Activated CD4-positive, alpha-beta T cell treated with anti-CD3 and anti-CD28 coated beads for 36 hours (primary cell): Measurements from ENCODE around the gene B4GALNT2. TPM values are rescaled to one million over a fixed set of nuclear protein-coding genes. Genes with fewer than 3 reads are reported as not detected.

Experiments
- ATAC-seq: fragments of 200-7000 bp; cut with Tn5 transposase; one replicate; pipeline ENCODE4 v1.10.0; 2021; ENCODE audit warnings: mild to moderate bottlenecking, moderate library complexity
- CTCF ChIA-PET: fragments of 350-600 bp; sonication (Branson Sonifier 250); formaldehyde crosslinking; loops from one replicate; lab custom pipeline; 2021; ENCODE audit warnings: antibody characterized with exemption; lab: Charles Lee
- POLR2A ChIA-PET: fragments of 350-600 bp; sonication (Branson Sonifier 250); formaldehyde crosslinking; loops from one replicate; lab custom pipeline; 2021; ENCODE audit warnings: antibody characterized with exemption, inconsistent platforms; lab: Charles Lee
- DNase-seq: peaks from one replicate; pipeline ENCODE4 v3.0.0-alpha.2; 2020
- H3K27ac Mint-ChIP-seq: one replicate; pipeline ENCODE4 v1.8.0; 2021; ENCODE audit warnings: mixed read lengths
- H3K27me3 Mint-ChIP-seq: one replicate; pipeline ENCODE4 v1.8.0; 2021; ENCODE audit warnings: mixed read lengths
- H3K36me3 Mint-ChIP-seq: one replicate; pipeline ENCODE4 v1.8.0; 2021; ENCODE audit warnings: low read depth, mixed read lengths
- H3K4me1 Mint-ChIP-seq: one replicate; pipeline ENCODE4 v1.8.0; 2021; ENCODE audit warnings: mixed read lengths
- H3K4me3 Mint-ChIP-seq: one replicate; pipeline ENCODE4 v1.8.0; 2021; ENCODE audit warnings: mild to moderate bottlenecking, moderate library complexity, mixed read lengths
- H3K9me3 Mint-ChIP-seq: one replicate; pipeline ENCODE4 v1.8.0; 2021; ENCODE audit warnings: low read depth, mixed read lengths
- intact Hi-C, 2 experiments: fragments of 100-400 bp; cut with DNase I in 1 of 2; cut with micrococcal nuclease in 1 of 2; formaldehyde crosslinking; loops; one replicate each; pipeline versions ENCODE4 v1.14.2 to v1.15.1; 2022 to 2024; cut with DNase I, micrococcal nuclease
- total RNA-seq, 2 experiments: library from RNA; stranded (reverse); gene quantifications; one replicate each; pipeline ENCODE4 v1.2.3, GENCODE V29; 2021

Gene B4GALNT2
- total RNA-seq, 2 experiments from 2014 or later, result 0.02 TPM; not detected in 1

DNA sequence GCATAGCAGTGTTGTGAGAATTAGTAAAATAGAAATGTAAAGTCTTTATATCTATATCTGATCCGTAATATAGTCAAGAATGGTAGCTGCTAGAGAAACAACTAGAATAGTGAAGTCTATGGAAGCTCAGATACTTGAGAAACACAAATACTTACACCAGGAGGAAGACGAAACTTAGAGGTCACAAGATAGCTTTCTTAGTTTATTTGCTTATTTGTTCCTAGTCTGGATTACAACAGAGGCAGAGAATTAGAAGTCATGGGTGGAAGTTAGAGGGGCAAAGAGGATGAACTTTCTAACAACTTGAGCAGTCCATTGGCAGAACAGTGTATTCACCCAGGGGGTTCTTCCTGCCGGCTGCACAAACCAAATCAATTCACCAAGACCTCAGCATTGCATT, 64.0 kb downstream of the B4GALNT2 start:
- peaks cover 29% of the 10 kb centered on the region for H3K4me1 Mint-ChIP-seq
- ChIA-PET POLR2A (no interaction called here), CTCF (no interaction called here)
- intact Hi-C loops, result loop anchor here in 1 of 2 experiments (10.0 kb wide), 1 partner anchor 548 kb away; no protein-coding TSS in a partner anchor
- no peak for ATAC-seq
- no peaks in the 10 kb centered on the region for H3K36me3 Mint-ChIP-seq
- no peak overlapping the region for H3K27ac Mint-ChIP-seq
- H3K4me3 Mint-ChIP-seq, result no peak overlapping the region
- no peak for DNase-seq
- H3K27me3 Mint-ChIP-seq, result no peaks in the 10 kb centered on the region
- H3K9me3 Mint-ChIP-seq, result no peaks in the 10 kb centered on the region

DNA sequence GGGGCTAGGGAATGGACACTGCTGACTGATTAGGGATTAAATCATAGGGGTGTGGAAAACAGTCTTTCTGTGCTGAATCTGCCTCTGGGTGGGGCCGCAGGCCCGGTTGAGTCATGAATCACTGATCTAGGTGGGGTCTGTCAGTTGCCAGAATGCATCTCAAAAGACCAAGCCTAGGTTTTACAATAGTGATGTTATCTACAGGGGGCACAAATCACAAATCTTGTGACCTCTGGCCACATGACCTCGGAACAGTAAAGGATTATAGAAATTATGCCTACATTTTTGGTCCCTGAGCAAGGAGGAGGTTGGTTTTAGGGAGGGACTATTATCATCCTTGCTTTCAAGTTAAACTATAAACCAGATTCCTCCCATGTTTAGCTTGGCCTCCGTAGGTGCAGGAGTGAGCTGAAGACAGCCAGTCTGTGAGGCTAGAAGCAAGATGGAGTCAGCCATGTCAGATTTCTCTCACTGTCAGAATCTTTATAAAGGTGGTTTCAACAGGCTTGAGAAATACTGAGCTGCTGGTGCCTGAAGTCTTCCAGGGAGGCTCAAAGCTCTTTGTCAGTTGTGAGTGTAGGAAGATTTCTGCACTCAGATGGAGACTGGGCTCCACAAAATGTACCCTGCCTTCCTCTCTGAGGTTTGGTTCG, 64.9 kb downstream of the B4GALNT2 start:
- H3K4me1 Mint-ChIP-seq, result peaks cover 26% of the 10 kb centered on the region
- H3K36me3 Mint-ChIP-seq, result peaks cover 8% of the 10 kb centered on the region
- no peaks in the 10 kb centered on the region for H3K27me3 Mint-ChIP-seq
- H3K9me3 Mint-ChIP-seq, result no peaks in the 10 kb centered on the region
- DNase-seq (no peak), ATAC-seq (no peak)
- CTCF ChIA-PET, result interaction anchor here (0.8 to 1.9 kb wide), 7 partner anchors 12 to 182 kb away, joined by 3 to 11 read pairs (median 4); no protein-coding TSS in a partner anchor
- POLR2A ChIA-PET, result interaction anchor here (0.6 kb wide), 1 partner anchor 231 kb away, joined by 3 read pairs; no protein-coding TSS in a partner anchor
- no peak overlapping the region for H3K4me3 Mint-ChIP-seq
- H3K27ac Mint-ChIP-seq, result no peak overlapping the region
- intact Hi-C loops, result loop anchor here in 1 of 2 experiments (10.0 kb wide), 1 partner anchor 547 kb away; no protein-coding TSS in a partner anchor

DNA sequence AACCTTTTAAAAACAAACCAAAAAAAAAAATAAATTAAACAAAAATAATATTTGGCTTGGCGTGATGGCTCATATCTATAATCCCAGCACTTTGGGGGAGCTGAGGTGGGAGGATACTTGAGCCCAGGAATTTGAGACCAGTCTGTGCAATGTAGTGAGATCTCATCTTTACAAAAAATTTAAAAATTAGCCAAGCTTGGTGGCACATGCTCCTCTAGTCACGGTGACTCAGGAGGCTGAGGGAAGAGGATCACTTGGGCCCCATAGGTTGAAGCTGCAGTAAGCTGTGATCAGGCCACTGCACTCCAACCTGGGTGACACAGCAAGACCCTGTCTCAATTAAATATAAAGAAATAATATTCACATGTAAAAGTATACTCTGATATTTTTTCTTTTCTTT, 65.6 kb downstream of the B4GALNT2 start:
- ATAC-seq (no peak), DNase-seq (no peak)
- ChIA-PET POLR2A (interaction anchor here (0.7 kb wide), 1 partner anchor 12 kb away, joined by 4 read pairs; the partner anchor contains the start of genes ABI3 and GNGT2), CTCF (interaction anchor here (0.9 to 1.9 kb wide), 7 partner anchors 12 to 183 kb away, joined by 3 to 11 read pairs (median 4); no protein-coding TSS in a partner anchor)
- no peaks in the 10 kb centered on the region for H3K27me3 Mint-ChIP-seq
- no peak overlapping the region for H3K27ac Mint-ChIP-seq
- peaks cover 8% of the 10 kb centered on the region for H3K36me3 Mint-ChIP-seq
- H3K9me3 Mint-ChIP-seq, result no peaks in the 10 kb centered on the region
- intact Hi-C loops, result loop anchor here in 1 of 2 experiments (10.0 kb wide), 1 partner anchor 547 kb away; no protein-coding TSS in a partner anchor
- H3K4me1 Mint-ChIP-seq, result peaks cover 23% of the 10 kb centered on the region
- H3K4me3 Mint-ChIP-seq, result no peak overlapping the region

DNA sequence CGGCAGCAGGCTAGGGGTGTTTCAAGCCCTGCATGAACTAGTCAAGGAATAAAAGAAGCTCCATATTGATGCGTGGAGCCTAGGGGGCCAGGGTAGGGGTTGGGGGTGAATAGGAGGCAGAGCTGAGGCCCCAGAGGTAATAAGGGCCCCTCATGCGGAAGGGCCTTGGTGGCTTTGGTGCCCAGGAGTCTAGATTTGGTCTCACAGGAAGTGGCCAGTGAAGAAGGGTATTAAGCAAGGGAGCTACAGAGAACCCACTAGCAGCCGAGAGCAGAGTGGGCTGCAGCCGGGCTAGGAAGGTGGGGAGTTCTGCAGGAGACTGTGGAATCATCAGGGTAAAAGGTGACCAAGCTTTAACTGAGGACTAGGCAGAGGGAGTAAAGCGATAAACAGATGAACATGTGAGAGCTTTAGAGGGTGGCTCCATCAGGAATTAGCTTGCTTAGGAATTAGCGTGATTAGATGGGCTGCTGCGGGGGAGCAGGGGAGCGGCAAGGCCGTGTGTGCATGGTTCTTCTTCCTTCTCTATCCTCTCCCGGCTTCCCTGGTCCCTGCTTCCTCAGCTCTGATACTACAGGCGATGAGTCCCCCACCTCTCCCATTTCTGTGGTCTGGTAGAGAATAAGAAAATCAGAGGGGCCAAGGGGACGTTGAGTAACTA, 68.0 kb downstream of the B4GALNT2 start:
- intact Hi-C loops, result no loop called here
- Mint-ChIP-seq H3K36me3 (peaks cover 8% of the 10 kb centered on the region), H3K27me3 (no peaks in the 10 kb centered on the region), H3K9me3 (no peaks in the 10 kb centered on the region), H3K4me3 (no peak overlapping the region), H3K27ac (no peak overlapping the region), H3K4me1 (peaks cover 5% of the 10 kb centered on the region)
- CTCF ChIA-PET, result interaction anchor here (0.7 to 1.7 kb wide), 8 partner anchors 9 to 969 kb away, joined by 3 to 5 read pairs (median 4); no protein-coding TSS in a partner anchor
- POLR2A ChIA-PET, result no interaction called here
- DNase-seq, result no peak
- ATAC-seq, result no peak

DNA sequence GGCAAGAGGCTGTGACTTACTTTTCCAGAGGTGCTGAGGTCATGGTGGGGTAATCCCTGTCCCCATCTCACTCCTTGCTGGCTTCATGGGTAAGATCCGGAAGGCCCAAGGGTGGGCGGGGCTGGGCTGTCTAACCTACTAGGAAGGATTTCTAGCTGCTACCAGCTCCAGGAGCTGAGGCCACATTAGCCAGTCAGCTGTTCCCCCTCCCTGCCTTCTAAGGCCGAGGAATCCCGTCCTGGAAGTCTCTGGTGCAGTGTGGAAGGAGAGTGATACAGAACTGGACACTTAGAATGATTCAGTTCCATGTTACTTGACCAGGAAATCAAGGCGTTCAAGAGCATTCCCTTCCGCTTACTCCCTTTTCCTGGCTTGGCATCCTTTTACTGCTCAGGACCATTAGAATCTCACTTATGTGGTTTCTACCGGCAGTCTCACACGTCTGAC, 68.9 kb downstream of the B4GALNT2 start:
- H3K4me3 Mint-ChIP-seq, result no peak overlapping the region
- peaks cover 17% of the 10 kb centered on the region for H3K36me3 Mint-ChIP-seq
- CTCF ChIA-PET, result interaction anchor here (0.9 to 1.7 kb wide), 3 partner anchors 21 to 26 kb away, joined by 3 to 4 read pairs (median 4); no protein-coding TSS in a partner anchor

DNA sequence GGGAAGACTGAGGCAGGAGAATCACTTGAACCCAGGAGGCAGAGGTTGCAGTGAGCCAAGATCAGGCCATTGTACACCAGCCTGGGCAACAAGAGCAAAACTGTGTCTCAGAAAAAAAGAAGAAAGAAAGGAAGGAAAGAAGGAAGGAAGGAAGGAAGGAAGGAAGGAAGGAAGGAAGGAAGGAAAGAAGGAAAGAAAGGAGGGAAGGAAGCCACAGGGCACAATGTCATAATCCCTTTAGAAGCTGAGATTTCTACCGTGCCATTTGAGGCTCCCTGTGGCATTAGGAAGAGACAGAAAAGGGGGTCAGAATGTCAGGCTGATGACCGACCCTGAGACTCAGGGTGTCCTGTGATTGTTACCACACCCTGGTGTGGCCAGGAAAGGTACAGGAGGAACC, 71.2 kb downstream of the B4GALNT2 start:
- ATAC-seq (no peak), DNase-seq (no peak)
- ChIA-PET CTCF (interaction anchor here (0.7 kb wide), 1 partner anchor 11 kb away, joined by 4 read pairs; no protein-coding TSS in a partner anchor), POLR2A (no interaction called here)
- Mint-ChIP-seq H3K36me3 (peaks cover 23% of the 10 kb centered on the region), H3K4me3 (no peak overlapping the region), H3K4me1 (peaks cover 7% of the 10 kb centered on the region), H3K27me3 (no peaks in the 10 kb centered on the region), H3K27ac (no peak overlapping the region), H3K9me3 (no peaks in the 10 kb centered on the region)
- intact Hi-C loops, result no loop called here

More for the DNA sequence above, 68.9 kb downstream of the B4GALNT2 start:
- Mint-ChIP-seq H3K27me3 (no peaks in the 10 kb centered on the region), H3K27ac (no peak overlapping the region), H3K9me3 (no peaks in the 10 kb centered on the region), H3K4me1 (no peaks in the 10 kb centered on the region)
- DNase-seq, result no peak
- intact Hi-C loops, result no loop called here
- no peak for ATAC-seq
- POLR2A ChIA-PET, result no interaction called here

DNA sequence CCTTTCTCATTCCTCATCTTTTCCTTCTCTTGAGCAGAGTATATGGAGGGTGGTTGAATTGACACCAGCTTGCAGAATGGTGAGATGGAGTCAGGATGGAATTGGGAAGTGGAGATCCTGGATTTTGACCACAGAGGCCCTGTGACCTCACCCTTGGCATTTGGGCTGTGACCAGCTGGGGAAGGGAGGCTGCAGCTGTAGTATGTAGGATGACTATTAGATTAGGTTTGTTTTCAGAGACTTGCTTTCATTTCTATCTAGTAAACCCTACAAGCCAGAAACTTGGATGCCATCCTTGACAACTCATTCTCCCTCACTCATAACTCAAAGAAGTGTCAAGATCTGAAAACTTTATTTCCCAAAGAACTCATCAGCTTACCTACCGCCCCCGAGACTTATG, 71.9 kb downstream of the B4GALNT2 start:
- Mint-ChIP-seq H3K4me3 (no peak overlapping the region), H3K9me3 (no peaks in the 10 kb centered on the region)
- intact Hi-C loops, result no loop called here

DNA sequence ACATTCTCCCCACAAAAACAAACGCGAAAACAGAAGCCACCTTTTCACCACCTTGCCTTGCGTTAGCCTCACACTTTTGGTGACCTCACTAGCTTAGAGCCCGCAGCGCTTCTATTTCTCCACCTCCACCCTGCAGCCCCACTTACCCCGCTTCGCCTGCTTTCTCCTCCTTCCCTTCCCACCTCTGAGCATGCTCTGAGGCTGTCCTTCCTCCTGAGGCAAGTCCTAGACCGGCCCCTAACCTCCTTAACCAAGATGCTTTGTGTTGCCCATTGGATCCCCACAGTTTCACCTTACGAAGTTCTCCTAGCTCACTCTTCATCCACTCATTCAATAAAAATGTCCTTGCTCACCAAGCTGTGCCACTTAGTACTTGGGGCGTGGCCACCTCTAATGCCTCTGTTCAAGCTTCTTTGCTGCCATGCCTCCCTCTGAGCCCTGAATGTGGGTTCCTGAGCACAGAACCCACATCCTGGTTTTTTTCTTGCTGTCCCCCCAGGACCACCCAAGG, 76.5 kb downstream of the B4GALNT2 start:
- peak overlapping the region; percentile 97 for H3K27ac Mint-ChIP-seq
- ChIA-PET POLR2A (interaction anchor here (1.2 kb wide), 1 partner anchor 13 kb away, joined by 4 read pairs; no protein-coding TSS in a partner anchor), CTCF (interaction anchor here (0.6 to 4.7 kb wide), 8 partner anchors 9 to 29 kb away, joined by 3 to 61 read pairs (median 5); no protein-coding TSS in a partner anchor)
- DNase-seq, result no peak
- peak overlapping the region; percentile 86 for H3K4me3 Mint-ChIP-seq
- H3K27me3 Mint-ChIP-seq, result no peaks in the 10 kb centered on the region
- intact Hi-C loops, result no loop called here
- H3K36me3 Mint-ChIP-seq, result peaks cover 19% of the 10 kb centered on the region
- ATAC-seq, result peak; percentile 27
- no peaks in the 10 kb centered on the region for H3K9me3 Mint-ChIP-seq
- peaks cover 50% of the 10 kb centered on the region for H3K4me1 Mint-ChIP-seq

More for the DNA sequence above, 71.9 kb downstream of the B4GALNT2 start:
- peaks cover 23% of the 10 kb centered on the region for H3K36me3 Mint-ChIP-seq
- peaks cover 14% of the 10 kb centered on the region for H3K4me1 Mint-ChIP-seq
- ChIA-PET POLR2A (interaction anchor here (1.2 kb wide), 1 partner anchor 10 kb away, joined by 3 read pairs; no protein-coding TSS in a partner anchor), CTCF (interaction anchor here (0.7 to 0.9 kb wide), 2 partner anchors 8 to 12 kb away, joined by 3 to 4 read pairs; no protein-coding TSS in a partner anchor)
- no peaks in the 10 kb centered on the region for H3K27me3 Mint-ChIP-seq
- no peak for ATAC-seq
- no peak overlapping the region for H3K27ac Mint-ChIP-seq
- no peak for DNase-seq

DNA sequence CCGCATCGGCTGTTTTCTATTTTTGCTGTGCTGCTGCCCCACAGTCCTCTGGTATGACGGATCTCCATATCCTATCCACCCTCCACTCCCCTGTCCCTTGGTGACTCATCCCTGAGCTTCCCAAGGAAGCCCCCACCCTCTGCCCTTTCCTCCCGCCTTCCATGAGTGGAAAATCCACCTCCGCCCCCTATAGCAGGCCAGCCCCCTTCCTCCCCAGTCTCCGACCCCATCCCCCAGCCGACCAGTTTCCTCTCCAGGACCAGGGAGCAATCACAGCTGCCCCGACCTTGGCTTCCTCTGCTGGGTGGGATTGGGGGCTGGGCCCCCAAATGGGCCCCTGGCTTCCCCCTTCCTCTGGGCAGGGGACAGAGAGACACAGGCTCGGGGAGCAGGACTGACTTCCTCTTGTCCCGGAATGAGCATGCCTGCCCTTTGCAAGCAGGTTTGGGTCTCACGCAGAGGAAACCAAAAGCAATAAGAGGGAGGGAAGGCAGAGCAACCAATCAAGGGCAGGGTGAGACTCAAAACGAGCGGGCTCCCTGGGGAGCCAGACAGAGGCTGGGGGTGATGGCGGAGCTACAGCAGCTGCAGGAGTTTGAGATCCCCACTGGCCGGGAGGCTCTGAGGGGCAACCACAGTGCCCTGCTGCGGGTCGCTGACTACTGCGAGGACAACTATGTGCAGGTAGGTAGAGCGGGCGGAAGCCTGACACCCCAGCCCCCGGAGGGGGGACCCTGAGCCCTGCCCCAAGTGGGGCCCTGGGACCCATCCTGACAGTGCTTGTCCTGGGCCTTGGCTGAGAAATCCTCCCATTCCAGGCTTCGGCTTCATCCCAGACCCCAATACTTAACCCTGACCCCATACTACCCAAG, 77.8 kb downstream of the B4GALNT2 start, which contains the start of the genes ABI3 and GNGT2:
ABI3 (plus strand) TSS at position 550 of the 872 bp plus-strand sequence; CDS start at position 568, 18 bp downstream.
GNGT2 (minus strand) TSS at position 417 of the 872 bp plus-strand sequence. CDS start 3,152 bp downstream, outside the sequence.
- ATAC-seq (peak; percentile 92), DNase-seq (peak; percentile 84)
- POLR2A ChIA-PET, result interaction anchor here (0.6 to 2.1 kb wide), 3 partner anchors 12 to 18 kb away, joined by 4 to 9 read pairs (median 4); no protein-coding TSS in a partner anchor
- peaks cover 62% of the 10 kb centered on the region for H3K4me1 Mint-ChIP-seq
- H3K4me3 Mint-ChIP-seq, result peak within 1 kb of the TSS; percentile 86
- CTCF ChIA-PET, result interaction anchor here (0.6 to 4.7 kb wide), 6 partner anchors 12 to 837 kb away, joined by 3 to 61 read pairs (median 5); no protein-coding TSS in a partner anchor
- H3K27ac Mint-ChIP-seq, result peak within 1 kb of the TSS; percentile 97
- H3K9me3 Mint-ChIP-seq, result no peaks in the 10 kb centered on the region
- intact Hi-C loops, result loop anchor here (1.0 to 2.0 kb wide), 4 partner anchors 8 to 20 kb away; partner anchors contain the start of gene PHOSPHO1 (in 1 of the 2)
- H3K27me3 Mint-ChIP-seq, result no peaks in the 10 kb centered on the region
- peaks cover 26% of the 10 kb centered on the region for H3K36me3 Mint-ChIP-seq

DNA sequence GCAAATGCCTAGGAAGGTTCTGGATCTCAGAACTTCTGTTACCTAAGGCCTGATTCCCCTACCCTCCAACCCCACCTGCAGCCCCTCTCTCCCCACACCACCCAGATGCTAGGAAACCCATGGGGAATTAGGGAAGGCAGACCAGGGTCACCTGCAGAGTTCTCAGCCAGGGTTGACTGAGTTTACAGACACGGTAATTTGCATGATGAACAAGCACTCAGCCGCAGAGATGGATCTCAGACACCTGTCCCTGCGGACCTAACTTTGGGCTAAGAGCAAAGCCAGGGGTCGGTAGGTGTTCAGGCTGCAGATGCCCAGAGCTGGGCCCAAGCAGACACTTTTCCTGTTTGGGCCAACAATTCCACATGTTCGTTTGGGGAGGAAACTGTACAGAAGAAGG, 80.8 kb downstream of the B4GALNT2 start:
- no peaks in the 10 kb centered on the region for H3K9me3 Mint-ChIP-seq
- intact Hi-C loops, result no loop called here
- ChIA-PET POLR2A (no interaction called here), CTCF (interaction anchor here (2.2 to 4.7 kb wide), 3 partner anchors 9 to 21 kb away, joined by 12 to 61 read pairs (median 13); no protein-coding TSS in a partner anchor)
- H3K27ac Mint-ChIP-seq, result no peak overlapping the region
- H3K27me3 Mint-ChIP-seq, result no peaks in the 10 kb centered on the region
- peaks cover 32% of the 10 kb centered on the region for H3K36me3 Mint-ChIP-seq
- peaks cover 82% of the 10 kb centered on the region for H3K4me1 Mint-ChIP-seq
- ATAC-seq, result no peak
- no peak for DNase-seq
- H3K4me3 Mint-ChIP-seq, result no peak overlapping the region
